ENCODE data around the gene CST5.

Gene CST5

DNA sequence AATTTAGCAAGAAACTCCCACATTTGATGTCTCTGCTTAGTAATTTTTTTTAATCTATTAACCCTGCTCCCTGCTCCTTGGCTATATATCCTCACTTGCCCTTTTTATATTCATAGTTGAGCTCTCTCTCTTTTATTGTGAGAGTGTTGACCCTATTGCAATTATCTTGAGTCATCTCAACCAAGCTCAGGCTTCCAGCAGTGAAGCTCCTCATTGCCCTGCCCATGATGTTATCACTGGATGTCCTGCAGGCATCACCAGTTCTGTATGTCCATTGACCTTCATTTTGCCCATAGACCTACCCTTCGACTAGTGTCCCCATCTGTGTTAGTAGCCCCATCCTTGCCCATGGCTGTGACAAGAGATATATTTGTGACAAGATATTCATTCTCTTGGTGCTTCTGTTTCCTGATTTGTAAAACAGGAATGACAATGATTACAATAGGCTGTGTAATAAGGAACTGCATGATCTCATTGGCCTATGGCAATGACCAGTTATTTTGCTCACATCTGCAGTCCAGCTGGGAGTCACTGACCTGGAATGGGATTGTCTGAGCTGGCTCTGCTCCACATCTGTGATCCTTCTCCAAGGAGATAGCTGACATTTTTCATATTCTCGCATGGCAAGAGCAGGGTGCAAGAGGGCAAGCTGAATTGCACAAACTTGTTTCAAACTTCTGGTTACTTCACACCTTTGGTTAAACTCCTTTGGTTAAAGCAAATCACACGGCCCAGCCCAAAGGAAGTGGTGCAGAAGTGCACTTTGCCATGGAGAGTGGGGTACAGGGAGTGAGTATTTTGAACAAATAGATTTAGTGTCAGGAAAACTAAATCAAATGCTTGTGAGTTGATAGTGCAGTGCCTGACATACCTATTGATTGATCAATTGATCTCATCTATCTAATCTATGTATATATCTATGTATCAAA is 47.7 kb upstream of the CST5 start:
- Histone ChIP-seq H4K20me1 (ENCODE audit: insufficient read depth, low read length) (no peaks in the 10 kb centered on the region), H3K27ac (ENCODE audit: low read length) (no peak overlapping the region), H3K4me3 (ENCODE audit: low read length) (no peak overlapping the region), H3K9ac (ENCODE audit: low read length) (no peak overlapping the region), H3K36me3 (replicated peaks; ENCODE audit: insufficient read depth, low read length) (no peaks in the 10 kb centered on the region), H3F3A (ENCODE audit: insufficient read depth, low read length) (no peaks in the 10 kb centered on the region), H3K9me2 (replicated peaks; ENCODE audit: insufficient read depth, low read length) (no peaks in the 10 kb centered on the region), H3K79me2 (ENCODE audit: low read length) (no peaks in the 10 kb centered on the region), H3K4me2 (ENCODE audit: low read depth, low read length) (no peak overlapping the region), H3K4me1 (ENCODE audit: low read length) (no peaks in the 10 kb centered on the region), H3K27me3 (replicated peaks; ENCODE audit: insufficient read depth, low read length) (no peaks in the 10 kb centered on the region), H2AFZ (ENCODE audit: low read length) (no peak overlapping the region), H3K9me3 (replicated peaks; ENCODE audit: insufficient read depth, low read length) (no peaks in the 10 kb centered on the region)
- no peak for DNase-seq
- TF ChIP-seq, protein P1, sequence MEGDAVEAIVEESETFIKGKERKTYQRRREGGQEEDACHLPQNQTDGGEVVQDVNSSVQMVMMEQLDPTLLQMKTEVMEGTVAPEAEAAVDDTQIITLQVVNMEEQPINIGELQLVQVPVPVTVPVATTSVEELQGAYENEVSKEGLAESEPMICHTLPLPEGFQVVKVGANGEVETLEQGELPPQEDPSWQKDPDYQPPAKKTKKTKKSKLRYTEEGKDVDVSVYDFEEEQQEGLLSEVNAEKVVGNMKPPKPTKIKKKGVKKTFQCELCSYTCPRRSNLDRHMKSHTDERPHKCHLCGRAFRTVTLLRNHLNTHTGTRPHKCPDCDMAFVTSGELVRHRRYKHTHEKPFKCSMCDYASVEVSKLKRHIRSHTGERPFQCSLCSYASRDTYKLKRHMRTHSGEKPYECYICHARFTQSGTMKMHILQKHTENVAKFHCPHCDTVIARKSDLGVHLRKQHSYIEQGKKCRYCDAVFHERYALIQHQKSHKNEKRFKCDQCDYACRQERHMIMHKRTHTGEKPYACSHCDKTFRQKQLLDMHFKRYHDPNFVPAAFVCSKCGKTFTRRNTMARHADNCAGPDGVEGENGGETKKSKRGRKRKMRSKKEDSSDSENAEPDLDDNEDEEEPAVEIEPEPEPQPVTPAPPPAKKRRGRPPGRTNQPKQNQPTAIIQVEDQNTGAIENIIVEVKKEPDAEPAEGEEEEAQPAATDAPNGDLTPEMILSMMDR (IDR thresholded peaks at IDR 0.05; ENCODE audit: low read length): no peak
- TF ChIP-seq EZH2 (optimal IDR thresholded peaks at IDR 0.05; ENCODE audit: low read depth, low read length): no peak
- no peak for TF ChIP-seq EZH2phosphoT487 (IDR thresholded peaks at IDR 0.05; ENCODE audit: low read length)

DNA sequence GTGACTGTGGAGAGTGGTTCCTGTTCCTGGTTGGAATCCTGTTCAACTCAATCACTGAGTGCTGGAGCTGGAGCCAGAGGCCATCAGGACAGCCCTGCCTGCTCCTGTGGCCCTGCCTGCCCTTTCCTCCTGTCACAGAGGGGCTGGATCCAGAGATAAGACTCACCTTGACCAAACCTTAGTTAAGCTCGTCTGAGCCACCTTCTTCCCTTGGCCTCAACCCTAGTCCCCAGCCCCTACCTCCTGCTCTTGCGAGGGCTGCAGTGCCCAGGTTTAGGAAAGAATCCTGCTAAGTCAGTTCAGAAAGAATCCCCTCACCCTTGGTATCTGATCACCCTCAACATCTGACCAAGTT is 47.0 kb upstream of the CST5 start:
- H3K9ac ChIP-seq (ENCODE audit: low read length): no peak overlapping the region
- H3K9me2 ChIP-seq (replicated peaks; ENCODE audit: insufficient read depth, low read length): no peaks in the 10 kb centered on the region
- H3K9me3 ChIP-seq (replicated peaks; ENCODE audit: insufficient read depth, low read length): no peaks in the 10 kb centered on the region
- no peaks in the 10 kb centered on the region for H3K4me1 ChIP-seq (ENCODE audit: low read length)
- no peaks in the 10 kb centered on the region for H3K79me2 ChIP-seq (ENCODE audit: low read length)
- H2AFZ ChIP-seq (ENCODE audit: low read length): no peak overlapping the region
- no peak for TF ChIP-seq EZH2 (optimal IDR thresholded peaks at IDR 0.05; ENCODE audit: low read depth, low read length)
- H3K27me3 ChIP-seq (replicated peaks; ENCODE audit: insufficient read depth, low read length): no peaks in the 10 kb centered on the region
- no peaks in the 10 kb centered on the region for H3K36me3 ChIP-seq (replicated peaks; ENCODE audit: insufficient read depth, low read length)
- H3K4me3 ChIP-seq (ENCODE audit: low read length): no peak overlapping the region
- DNase-seq: no peak
- no peak overlapping the region for H3K4me2 ChIP-seq (ENCODE audit: low read depth, low read length)
- no peaks in the 10 kb centered on the region for H4K20me1 ChIP-seq (ENCODE audit: insufficient read depth, low read length)
- H3K27ac ChIP-seq (ENCODE audit: low read length): no peak overlapping the region
- no peaks in the 10 kb centered on the region for H3F3A ChIP-seq (ENCODE audit: insufficient read depth, low read length)

DNA sequence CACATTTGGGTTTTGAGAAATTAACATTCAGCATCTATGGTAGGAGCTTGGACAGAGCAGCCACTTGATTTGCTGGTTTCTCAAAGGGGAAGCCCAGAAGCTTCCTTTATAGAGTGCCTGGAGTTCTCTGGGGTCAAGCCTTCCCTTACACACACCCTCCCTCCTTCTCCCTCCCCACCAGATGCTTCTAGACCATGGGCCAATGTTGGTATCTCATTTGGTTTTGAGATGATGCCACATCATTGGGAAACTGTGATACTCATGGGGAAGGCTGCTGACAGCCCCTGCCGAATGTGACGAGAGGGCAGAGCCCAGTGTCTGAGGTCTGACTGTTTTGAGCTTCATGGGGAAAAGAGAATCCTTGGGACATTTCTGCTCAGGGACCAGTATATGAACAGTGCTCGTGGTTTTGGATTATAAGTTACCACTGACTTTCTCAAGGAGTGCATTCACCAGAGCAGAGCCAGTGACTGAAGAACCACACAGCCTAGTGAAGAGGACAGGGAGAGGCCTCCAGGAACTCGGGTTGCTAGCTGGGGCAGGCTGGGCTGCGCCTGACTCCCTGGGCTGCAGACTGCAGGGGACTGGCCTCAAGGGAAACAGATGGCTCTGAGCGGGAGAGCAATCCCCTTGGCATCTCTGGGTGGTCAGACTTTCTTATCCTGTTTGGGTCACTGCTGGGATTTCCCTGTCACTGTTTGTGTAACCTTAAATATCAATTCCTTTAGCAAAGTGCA is 46.4 kb upstream of the CST5 start:
- no peak overlapping the region for H3K4me2 ChIP-seq (ENCODE audit: low read depth, low read length)
- no peak overlapping the region for H3K9ac ChIP-seq (ENCODE audit: low read length)
- no peaks in the 10 kb centered on the region for H4K20me1 ChIP-seq (ENCODE audit: insufficient read depth, low read length)
- TF ChIP-seq EZH2phosphoT487 (IDR thresholded peaks at IDR 0.05; ENCODE audit: low read length) (no peak), EZH2 (optimal IDR thresholded peaks at IDR 0.05; ENCODE audit: low read depth, low read length) (no peak)
- TF ChIP-seq, protein P1 (IDR thresholded peaks at IDR 0.05; ENCODE audit: low read length): no peak
- no peak overlapping the region for H3K4me3 ChIP-seq (ENCODE audit: low read length)
- no peak overlapping the region for H2AFZ ChIP-seq (ENCODE audit: low read length)
- no peak overlapping the region for H3K27ac ChIP-seq (ENCODE audit: low read length)
- no peaks in the 10 kb centered on the region for H3K9me3 ChIP-seq (replicated peaks; ENCODE audit: insufficient read depth, low read length)
- H3F3A ChIP-seq (ENCODE audit: insufficient read depth, low read length): no peaks in the 10 kb centered on the region
- H3K79me2 ChIP-seq (ENCODE audit: low read length): no peaks in the 10 kb centered on the region
- H3K9me2 ChIP-seq (replicated peaks; ENCODE audit: insufficient read depth, low read length): no peaks in the 10 kb centered on the region
- DNase-seq: no peak
- no peaks in the 10 kb centered on the region for H3K4me1 ChIP-seq (ENCODE audit: low read length)
- no peaks in the 10 kb centered on the region for H3K36me3 ChIP-seq (replicated peaks; ENCODE audit: insufficient read depth, low read length)
- no peaks in the 10 kb centered on the region for H3K27me3 ChIP-seq (replicated peaks; ENCODE audit: insufficient read depth, low read length)
